Superior temporal gyrus (tissue), 1 donor: ENCODE measurements around the gene SULT6B1.
"Not testable (repeated sequence)": the region's sequence is repeated elsewhere in the genome, so short reads cannot be mapped to it uniquely, and the experiment has no call there.

ENCODE experiments used
- DNase-seq: peaks from one replicate; pipeline ENCODE4 v3.0.0-alpha.2; 2016; ENCODE audit errors: extremely low spot score

SULT6B1 gene

DNA sequence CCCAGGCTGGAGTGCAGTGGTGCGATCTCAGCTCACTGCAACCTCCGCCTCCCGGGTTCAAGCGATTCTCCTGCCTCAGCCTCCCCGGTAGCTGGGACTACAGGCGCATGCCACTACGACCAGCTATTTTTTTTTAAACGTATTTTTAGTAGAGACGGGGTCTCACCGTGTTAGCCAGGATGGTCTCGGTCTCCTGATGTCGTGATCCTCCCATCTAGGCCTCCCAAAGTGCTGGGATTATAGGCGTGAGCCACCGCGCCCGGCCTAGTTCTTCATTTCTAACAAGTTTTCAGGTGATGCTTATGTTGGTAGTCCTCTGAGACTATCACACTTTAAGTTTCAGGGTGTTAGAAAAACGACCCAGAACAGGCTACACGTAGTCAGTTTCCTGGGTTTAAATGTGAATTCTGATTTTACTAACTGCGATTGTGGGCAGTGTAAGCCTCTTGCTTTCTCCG is 7.4 kb upstream of the SULT6B1 start:
- DNase-seq, result not testable (repeated sequence)

GRCh38 chr2:37192551-37192950 is 4.1 kb upstream of the SULT6B1 start:
- DNase-seq, result no peak

GRCh38 chr2:37191747-37192146 is 3.3 kb upstream of the SULT6B1 start:
- DNase-seq, result no peak

- no peak for DNase-seq
These were observed 2.8 kb upstream of the SULT6B1 start for GRCh38 chr2:37191253-37191652.

DNA sequence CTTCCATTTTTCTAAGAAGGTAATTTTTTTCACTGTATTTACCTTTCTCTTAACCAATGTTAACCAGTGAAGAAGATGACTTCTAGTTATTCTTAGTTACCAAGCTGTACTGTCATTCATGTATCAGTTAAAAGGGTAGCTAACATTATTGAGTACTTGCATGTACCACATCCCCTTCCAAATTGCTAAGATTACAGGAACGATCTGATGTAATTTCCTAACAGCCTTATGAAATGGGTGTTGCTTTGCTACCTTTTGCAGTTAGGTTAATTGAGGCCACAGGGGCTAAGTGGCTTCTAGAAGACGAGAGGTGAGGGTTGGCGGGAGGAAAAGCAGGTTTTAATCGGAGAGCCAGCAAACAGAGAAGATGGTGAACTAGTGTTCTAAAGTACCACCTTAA is 1.8 kb upstream of the SULT6B1 start:
- DNase-seq, result no peak

- no peak for DNase-seq
These were observed 1.1 kb upstream of the SULT6B1 start for GRCh38 chr2:37189452-37190153.

GRCh38 chr2:37181726-37182684 is 6.5 kb downstream of the SULT6B1 start:
- no peak for DNase-seq

DNA sequence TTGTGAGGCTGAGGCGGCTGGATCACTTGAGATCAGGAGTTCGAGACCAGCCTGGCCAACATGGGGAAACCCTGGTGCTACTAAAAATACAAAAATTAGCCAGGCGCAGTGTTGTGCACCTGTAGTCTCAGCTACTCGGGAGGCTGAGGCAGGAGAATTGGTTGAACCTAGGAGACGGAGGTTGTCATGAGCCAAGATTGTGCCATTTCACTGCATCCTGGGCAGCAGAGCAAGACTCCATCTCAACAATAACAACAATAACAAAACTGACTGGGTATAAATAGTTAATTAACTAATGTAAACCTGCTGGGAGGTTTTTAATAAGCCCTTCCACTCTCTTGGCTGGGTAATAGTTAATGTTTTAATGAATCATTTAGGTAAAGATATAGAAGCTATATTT is 7.8 kb downstream of the SULT6B1 start:
- DNase-seq, result no peak

DNA sequence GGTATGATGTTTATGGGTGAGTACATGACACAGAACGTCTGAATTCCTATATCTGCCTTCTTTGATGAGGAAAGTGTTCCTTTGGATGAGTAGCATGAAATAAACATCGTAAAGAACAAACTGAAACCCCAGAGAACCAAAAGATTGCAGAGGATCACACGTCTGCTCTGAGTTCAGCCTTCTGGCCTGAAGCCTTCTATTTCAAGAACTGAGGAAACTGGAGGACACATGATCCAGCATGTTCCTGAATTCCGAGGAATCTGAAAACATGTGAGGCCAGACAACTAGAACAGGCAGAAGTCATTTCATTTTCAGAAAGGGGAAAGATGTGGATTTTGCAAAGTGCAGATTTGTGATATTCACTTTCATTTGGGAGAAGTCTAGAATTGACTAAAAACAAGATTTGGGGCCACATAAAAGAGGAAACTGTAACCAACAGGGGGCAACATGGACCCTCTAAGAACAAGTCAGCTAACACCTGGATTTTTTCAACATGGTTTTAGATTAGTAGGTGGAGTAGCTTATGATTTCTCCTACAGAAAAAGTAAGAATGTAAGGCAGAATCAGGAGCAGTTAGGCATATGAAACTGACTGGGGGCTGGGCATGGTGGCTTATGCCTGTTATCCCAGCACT is 8.3 kb downstream of the SULT6B1 start:
- no peak for DNase-seq

- DNase-seq, result no peak
These were observed 14.7 kb downstream of the SULT6B1 start for GRCh38 chr2:37173741-37174140.

DNA sequence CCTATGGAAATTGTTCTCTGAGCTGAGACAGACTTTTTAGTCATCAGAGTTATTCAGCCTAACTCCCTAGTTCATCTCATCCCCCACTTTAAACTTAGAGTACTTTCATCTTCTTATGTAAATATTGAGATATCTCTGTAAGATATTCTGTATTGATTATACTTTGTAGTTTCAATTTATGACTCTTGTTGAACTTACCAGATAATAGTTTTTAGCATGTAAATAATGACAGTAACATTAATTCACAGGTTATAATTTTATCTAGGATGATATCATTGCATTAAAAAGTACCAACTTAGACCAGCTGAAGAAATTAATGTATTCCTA is 16.9 kb downstream of the SULT6B1 start:
- DNase-seq, result no peak

- peak; percentile 30 for DNase-seq
These were observed 20.1 kb downstream of the SULT6B1 start for GRCh38 chr2:37168217-37168981.

DNA sequence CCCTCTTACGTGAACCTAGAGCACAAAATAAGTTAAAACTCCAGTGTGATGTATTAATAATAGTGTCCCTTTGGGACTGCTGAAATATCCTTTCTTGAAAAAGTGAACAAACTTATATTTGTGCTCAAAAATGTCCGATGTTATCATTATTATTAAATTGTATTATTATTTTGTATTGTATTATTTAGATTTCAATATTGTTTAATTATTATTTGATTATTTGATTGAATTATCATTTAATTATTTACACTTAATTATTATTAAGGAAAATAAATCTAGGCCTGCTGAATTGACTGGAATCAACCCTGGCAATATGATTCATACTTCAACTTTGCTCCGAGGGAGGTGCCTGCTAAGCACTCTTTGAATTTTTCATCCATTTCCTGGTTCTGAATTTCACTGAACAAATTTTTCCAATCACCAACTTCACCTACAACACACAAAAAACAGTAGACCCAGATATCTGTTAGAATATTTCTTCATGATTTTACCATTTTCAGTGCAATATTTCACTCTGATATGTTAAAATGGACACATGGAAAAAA is 20.8 kb downstream of the SULT6B1 start:
- no peak for DNase-seq

GRCh38 chr2:37164757-37165156 is 23.7 kb downstream of the SULT6B1 start:
- no peak for DNase-seq

GRCh38 chr2:37156857-37157714 is 31.4 kb downstream of the SULT6B1 start, which contains the start of gene EIF2AK2:
Gene EIF2AK2, minus strand, starts transcription at chr2:37156980. Its CDS starts 9,174 bp downstream, at chr2:37147806.
- DNase-seq, result peak; percentile 53

DNA sequence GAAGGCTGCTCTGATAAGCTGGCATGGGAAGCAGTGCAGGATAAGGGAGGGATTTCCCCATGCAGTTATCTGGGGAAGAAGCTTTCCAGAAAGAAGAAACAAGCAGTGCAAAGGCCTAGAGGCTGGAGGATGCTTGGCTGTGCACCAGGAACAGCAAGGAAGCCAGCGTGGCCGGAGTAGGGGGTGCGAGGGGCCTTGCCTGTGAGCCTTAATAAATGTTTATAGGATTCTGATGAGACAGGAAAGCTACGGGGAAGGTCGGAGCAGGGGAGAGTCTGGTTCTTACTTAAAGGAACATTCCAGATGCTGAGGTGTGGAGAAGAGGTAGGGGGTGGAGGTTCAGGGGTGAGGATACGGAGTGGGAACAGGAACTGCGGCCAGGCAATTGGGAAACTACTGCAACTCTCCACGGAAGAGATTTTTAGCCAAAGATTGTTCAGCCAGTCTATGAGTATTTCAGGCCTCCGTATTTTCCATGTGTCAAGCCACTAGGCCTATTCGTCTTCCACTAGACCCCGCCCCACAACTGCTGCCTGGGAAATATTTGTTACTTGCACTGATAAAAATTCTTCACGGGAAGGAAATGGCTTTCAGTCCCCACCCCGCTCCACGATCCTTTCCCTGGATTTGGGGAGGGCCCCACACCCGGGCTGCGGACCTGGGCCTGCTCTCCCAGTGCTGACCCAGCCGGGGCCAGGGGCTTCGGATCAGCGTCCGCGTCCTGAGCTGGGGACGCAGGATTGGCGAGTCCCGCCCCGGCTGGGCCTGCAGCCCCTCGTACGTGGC is 32.2 kb downstream of the SULT6B1 start:
- DNase-seq, result peak; percentile 40

- DNase-seq, result no peak
These were observed 33.7 kb downstream of the SULT6B1 start for GRCh38 chr2:37154785-37155184.

DNA sequence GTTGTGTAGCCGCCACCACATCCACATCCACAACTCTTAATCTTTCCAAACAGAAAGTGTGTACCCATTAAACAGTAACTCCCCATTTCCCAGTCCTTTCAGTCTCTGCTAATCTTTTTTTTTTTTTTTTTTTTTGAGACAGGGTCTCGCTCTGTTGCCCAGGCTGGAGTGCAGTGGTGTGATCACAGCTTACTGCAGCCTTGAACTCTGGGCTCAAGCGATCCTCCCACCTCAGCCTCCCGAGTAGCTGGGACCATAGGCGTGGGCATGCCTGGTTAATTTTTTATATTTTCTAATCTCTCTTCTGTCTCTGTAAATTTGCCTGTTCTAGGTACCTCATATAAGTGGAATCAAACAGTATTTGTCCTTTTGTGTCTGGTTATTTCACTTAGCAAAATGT is 35.2 kb downstream of the SULT6B1 start:
- DNase-seq, result no peak

DNA sequence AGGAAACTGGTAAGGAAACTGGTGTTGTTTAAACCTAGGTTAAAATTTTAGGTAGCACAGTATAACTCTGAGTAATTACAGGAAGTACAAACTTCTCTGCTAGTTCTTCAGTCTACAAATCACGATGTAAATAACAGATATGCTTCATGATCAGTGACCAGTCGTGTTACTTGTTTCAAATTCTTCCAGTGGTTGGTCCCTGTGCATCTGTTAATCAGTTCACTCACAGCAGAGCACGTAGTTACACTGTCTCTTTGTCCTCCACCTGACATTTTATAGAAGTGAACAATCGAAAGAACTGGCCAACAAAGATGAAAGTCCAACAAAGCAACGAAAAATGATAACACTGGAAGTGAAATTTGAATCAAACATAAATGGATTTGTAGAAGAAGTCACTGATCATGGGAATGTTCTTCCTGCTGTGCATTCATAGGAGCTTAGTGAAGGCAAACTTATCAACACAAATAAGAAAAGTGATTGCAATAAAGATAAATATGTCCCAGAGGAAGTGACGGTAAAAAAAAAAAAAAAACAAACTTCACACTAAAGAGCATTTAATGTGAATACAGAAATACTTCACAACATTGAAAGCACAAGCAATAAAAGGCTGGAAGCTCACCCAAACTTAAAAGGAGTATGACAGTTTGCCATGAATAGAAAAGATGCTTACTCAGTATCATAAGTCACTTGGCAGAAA is 38.7 kb downstream of the SULT6B1 start:
- no peak for DNase-seq
